Right cardiac atrium (tissue), 5 donors: ENCODE results near the gene INTS11. TPM values are rescaled to one million over a fixed set of nuclear protein-coding genes. Genes with fewer than 3 reads are reported as not detected.

Experiments
- microRNA-seq, 2 donors: library from miRNA; unstranded; fragments of <30 nt; microRNA quantifications; one replicate each; pipeline ENCODE4 v1.2.0, GENCODE V29; 2020 to 2021
- polyA plus RNA-seq: library from polyadenylated mRNA; stranded (reverse); fragments of 200-250 nt; gene quantifications from one replicate; pipeline ENCODE4 v1.2.3, GENCODE V29; 2013
- total RNA-seq, 4 donors: library from RNA; stranded (reverse); fragmentation: NEBNext Ultra II Directional; extraction: Animal tissue kit (Norgen Biotek cat#: 25700); gene quantifications; one replicate each; pipeline ENCODE4 v1.2.1, GENCODE V29; 2021
- donor health status: healthy with polysubstance abuse.
- donor health status: DM: no; HTN: yes; CAD: no.
- donor health status: DM: no; HTN: no; CAD: no.
- donor health status: DM: no; HTN: yes; CAD: no; lungs with severe emphysema.
- donor health status: DM: yes; HTN: yes; CAD: no.

Gene INTS11
- total and polyA plus RNA-seq, 5 donors = 53.1 to 70.3 (median 58.8) TPM

Small RNA genes within 50 kb of the gene (microRNA-seq; reads per million reads assigned to microRNA genes)
- gene MIR6726 = 0.54 to 1.7 reads per million in 2 donors
- gene MIR6727 = 0 reads per million in 2 donors
- 0 reads per million in 2 donors for gene MIR6808

Other genes starting within 250 kb of the INTS11 start
- gene C1orf159, start 208.6 kb downstream of the INTS11 start, total RNA-seq = 1 to 10 TPM; 4.9 to 5.6 (median 5.4) TPM
- gene C1orf159, start 208.6 kb downstream of the INTS11 start, polyA plus RNA-seq = 6.8 TPM
- gene TTLL10, start 150.8 kb downstream of the INTS11 start, total RNA-seq = not detected
- 0.09 TPM for gene TTLL10, start 150.8 kb downstream of the INTS11 start, polyA plus RNA-seq
- gene TNFRSF18, start 118.1 kb downstream of the INTS11 start, total RNA-seq = under 1 TPM in 1 of 4 donors, not detected in 3; 0.38 TPM
- gene TNFRSF18, start 118.1 kb downstream of the INTS11 start, polyA plus RNA-seq = 0.14 TPM
- 1 to 10 TPM; 1.0 to 2.0 (median 1.2) TPM for gene TNFRSF4, start 110.5 kb downstream of the INTS11 start, total RNA-seq
- gene TNFRSF4, start 110.5 kb downstream of the INTS11 start, polyA plus RNA-seq = 2.3 TPM
- 100 to 1,000 TPM; 156 to 215 (median 168) TPM for gene SDF4, start 92.7 kb downstream of the INTS11 start, total RNA-seq
- gene SDF4, start 92.7 kb downstream of the INTS11 start, polyA plus RNA-seq = 165 TPM
- gene B3GALT6, start 92.4 kb downstream of the INTS11 start, total RNA-seq = 10 to 100 TPM; 10.2 to 13.3 (median 12.0) TPM
- 9.1 TPM for gene B3GALT6, start 92.4 kb downstream of the INTS11 start, polyA plus RNA-seq
- 1 to 10 TPM in 2 of 4 donors, under 1 TPM in 1, not detected in 1; 0.94 to 2.4 (median 1.1) TPM for gene C1QTNF12, start 77.9 kb downstream of the INTS11 start, total RNA-seq
- gene C1QTNF12, start 77.9 kb downstream of the INTS11 start, polyA plus RNA-seq = 0.36 TPM
- 10 to 100 TPM; 34.9 to 41.2 (median 37.1) TPM for gene UBE2J2, start 50.8 kb downstream of the INTS11 start, total RNA-seq
- gene UBE2J2, start 50.8 kb downstream of the INTS11 start, polyA plus RNA-seq = 38.4 TPM
- 1 to 10 TPM; 2.7 to 6.2 (median 4.8) TPM for gene SCNN1D, start 44.2 kb downstream of the INTS11 start, total RNA-seq
- 3.4 TPM for gene SCNN1D, start 44.2 kb downstream of the INTS11 start, polyA plus RNA-seq
- gene ACAP3, start 16.7 kb downstream of the INTS11 start, total RNA-seq = 10 to 100 TPM; 33.1 to 61.8 (median 42.8) TPM
- gene ACAP3, start 16.7 kb downstream of the INTS11 start, polyA plus RNA-seq = 37.4 TPM
- 10 to 100 TPM; 11.3 to 14.1 (median 12.5) TPM for gene PUSL1, start 16.1 kb downstream of the INTS11 start, total RNA-seq
- 13.1 TPM for gene PUSL1, start 16.1 kb downstream of the INTS11 start, polyA plus RNA-seq
- 10 to 100 TPM; 24.0 to 29.0 (median 27.0) TPM for gene CPTP, start 142 bp upstream of the INTS11 start, total RNA-seq
- gene CPTP, start 142 bp upstream of the INTS11 start, polyA plus RNA-seq = 53.9 TPM
- gene TAS1R3, start 6.6 kb upstream of the INTS11 start, total RNA-seq = under 1 TPM; 0.33 to 0.51 (median 0.38) TPM
- gene TAS1R3, start 6.6 kb upstream of the INTS11 start, polyA plus RNA-seq = 0.66 TPM
- gene DVL1, start 24.8 kb upstream of the INTS11 start, total RNA-seq = 10 to 100 TPM; 64.4 to 87.4 (median 66.3) TPM
- gene DVL1, start 24.8 kb upstream of the INTS11 start, polyA plus RNA-seq = 70.0 TPM
- 10 to 100 TPM; 21.9 to 38.8 (median 36.3) TPM for gene MXRA8, start 33.9 kb upstream of the INTS11 start, total RNA-seq
- gene MXRA8, start 33.9 kb upstream of the INTS11 start, polyA plus RNA-seq = 39.5 TPM
- gene AURKAIP1, start 50.5 kb upstream of the INTS11 start, total RNA-seq = 100 to 1,000 TPM; 175 to 210 (median 188) TPM
- gene AURKAIP1, start 50.5 kb upstream of the INTS11 start, polyA plus RNA-seq = 331 TPM
- 10 to 100 TPM; 61.2 to 83.1 (median 67.2) TPM for gene CCNL2, start 74.7 kb upstream of the INTS11 start, total RNA-seq
- 81.7 TPM for gene CCNL2, start 74.7 kb upstream of the INTS11 start, polyA plus RNA-seq
- 100 to 1,000 TPM; 121 to 144 (median 132) TPM for gene MRPL20, start 82.6 kb upstream of the INTS11 start, total RNA-seq
- gene MRPL20, start 82.6 kb upstream of the INTS11 start, polyA plus RNA-seq = 190 TPM
- gene ANKRD65, start 96.6 kb upstream of the INTS11 start, total RNA-seq = 1 to 10 TPM; 1.6 to 3.6 (median 2.9) TPM
- gene ANKRD65, start 96.6 kb upstream of the INTS11 start, polyA plus RNA-seq = 4.5 TPM
- gene VWA1, start 111.0 kb upstream of the INTS11 start, total RNA-seq = 10 to 100 TPM; 25.0 to 38.6 (median 25.6) TPM
- gene VWA1, start 111.0 kb upstream of the INTS11 start, polyA plus RNA-seq = 17.3 TPM
- 1 to 10 TPM; 1.3 to 3.4 (median 2.2) TPM for gene ATAD3C, start 125.0 kb upstream of the INTS11 start, total RNA-seq
- 0.52 TPM for gene ATAD3C, start 125.0 kb upstream of the INTS11 start, polyA plus RNA-seq
- gene ATAD3B, start 147.1 kb upstream of the INTS11 start, total RNA-seq = 10 to 100 TPM in 1 of 4 donors, 1 to 10 TPM in 3; 5.6 to 11.4 (median 8.8) TPM
- 8.3 TPM for gene ATAD3B, start 147.1 kb upstream of the INTS11 start, polyA plus RNA-seq
- 10 to 100 TPM; 13.6 to 20.1 (median 15.7) TPM for gene ATAD3A, start 187.5 kb upstream of the INTS11 start, total RNA-seq
- 16.7 TPM for gene ATAD3A, start 187.5 kb upstream of the INTS11 start, polyA plus RNA-seq
- gene TMEM240, start 216.0 kb upstream of the INTS11 start, total RNA-seq = 1 to 10 TPM; 7.3 to 9.3 (median 7.9) TPM
- 10.4 TPM for gene TMEM240, start 216.0 kb upstream of the INTS11 start, polyA plus RNA-seq